Lower lobe of right lung (tissue), 2 donors: ENCODE data around the gene HOXC9. TPM values are rescaled to one million over a fixed set of nuclear protein-coding genes. Genes with fewer than 3 reads are reported as not detected.

ENCODE experiments used
- ATAC-seq, 2 donors: fragments of 200-7000 bp; cut with Tn5 transposase; one replicate each; pipeline ENCODE4 v1.9.1; 2020 to 2022; ENCODE audit warnings: mild to moderate bottlenecking in 2 of 2, moderate library complexity in 2 of 2
- DNase-seq: peaks from one replicate; pipeline ENCODE4 v3.0.0-alpha.2; 2020
- H3K27ac ChIP-seq: fragments of 200-600 bp; one replicate; pipeline ENCODE4 v1.8.0; 2022
- H3K27me3 ChIP-seq: fragments of 200-600 bp; one replicate; pipeline ENCODE4 v1.8.0; 2022; ENCODE audit warnings: low read depth
- H3K36me3 ChIP-seq: fragments of 200-600 bp; one replicate; pipeline ENCODE4 v1.8.0; 2022; ENCODE audit warnings: mild to moderate bottlenecking
- H3K4me1 ChIP-seq: fragments of 200-600 bp; one replicate; pipeline ENCODE4 v1.8.0; 2022
- H3K4me3 ChIP-seq: fragments of 200-600 bp; one replicate; pipeline ENCODE4 v1.8.0; 2022; ENCODE audit warnings: mild to moderate bottlenecking
- H3K9me3 ChIP-seq: fragments of 200-600 bp; one replicate; pipeline ENCODE4 v1.8.0; 2022
- intact Hi-C: fragments of 100-400 bp; cut with DNase I; formaldehyde crosslinking; loops from one replicate; pipeline ENCODE4 v1.11.0; 2022
- total RNA-seq: library from RNA; stranded (reverse); fragmentation: NEBNext Ultra II Directional; extraction: Animal tissue kit (Norgen Biotek cat#: 25700); gene quantifications from one replicate; pipeline ENCODE4 v1.2.1, GENCODE V29; 2021
- TF ChIP-seq, protein P1 (sequence below): fragments of 200-600 bp; IDR thresholded peaks from one replicate; pipeline ENCODE4 v1.8.0; 2022; ENCODE audit warnings: antibody characterized with exemption, mild to moderate bottlenecking
- donor health status: DM: no; HTN: yes; CAD: no; lungs with severe emphysema.

The HOXC9 gene
- total RNA-seq, 1 donor from 2014 or later: not detected

- TF ChIP-seq, protein P1, sequence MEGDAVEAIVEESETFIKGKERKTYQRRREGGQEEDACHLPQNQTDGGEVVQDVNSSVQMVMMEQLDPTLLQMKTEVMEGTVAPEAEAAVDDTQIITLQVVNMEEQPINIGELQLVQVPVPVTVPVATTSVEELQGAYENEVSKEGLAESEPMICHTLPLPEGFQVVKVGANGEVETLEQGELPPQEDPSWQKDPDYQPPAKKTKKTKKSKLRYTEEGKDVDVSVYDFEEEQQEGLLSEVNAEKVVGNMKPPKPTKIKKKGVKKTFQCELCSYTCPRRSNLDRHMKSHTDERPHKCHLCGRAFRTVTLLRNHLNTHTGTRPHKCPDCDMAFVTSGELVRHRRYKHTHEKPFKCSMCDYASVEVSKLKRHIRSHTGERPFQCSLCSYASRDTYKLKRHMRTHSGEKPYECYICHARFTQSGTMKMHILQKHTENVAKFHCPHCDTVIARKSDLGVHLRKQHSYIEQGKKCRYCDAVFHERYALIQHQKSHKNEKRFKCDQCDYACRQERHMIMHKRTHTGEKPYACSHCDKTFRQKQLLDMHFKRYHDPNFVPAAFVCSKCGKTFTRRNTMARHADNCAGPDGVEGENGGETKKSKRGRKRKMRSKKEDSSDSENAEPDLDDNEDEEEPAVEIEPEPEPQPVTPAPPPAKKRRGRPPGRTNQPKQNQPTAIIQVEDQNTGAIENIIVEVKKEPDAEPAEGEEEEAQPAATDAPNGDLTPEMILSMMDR: no peak
- Histone ChIP-seq H3K27ac (no peak overlapping the region), H3K4me1 (peaks cover 25% of the 10 kb centered on the region), H3K9me3 (no peaks in the 10 kb centered on the region), H3K27me3 (peaks cover 99% of the 10 kb centered on the region), H3K4me3 (no peak overlapping the region), H3K36me3 (no peaks in the 10 kb centered on the region)
- ATAC-seq (no peak), DNase-seq (no peak)
- intact Hi-C loops: no loop called here
Observed at GRCh38 chr12:54016051-54016450, 16.1 kb downstream of the HOXC9 start.

GRCh38 chr12:54016478-54016964 lies 16.6 kb downstream of the HOXC9 start:
- no peak for ATAC-seq
- Histone ChIP-seq H3K4me1 (peaks cover 25% of the 10 kb centered on the region), H3K36me3 (no peaks in the 10 kb centered on the region), H3K4me3 (no peak overlapping the region), H3K27me3 (peaks cover 99% of the 10 kb centered on the region), H3K9me3 (no peaks in the 10 kb centered on the region), H3K27ac (no peak overlapping the region)
- TF ChIP-seq, protein P1: no peak
- no peak for DNase-seq
- intact Hi-C loops: no loop called here

DNA sequence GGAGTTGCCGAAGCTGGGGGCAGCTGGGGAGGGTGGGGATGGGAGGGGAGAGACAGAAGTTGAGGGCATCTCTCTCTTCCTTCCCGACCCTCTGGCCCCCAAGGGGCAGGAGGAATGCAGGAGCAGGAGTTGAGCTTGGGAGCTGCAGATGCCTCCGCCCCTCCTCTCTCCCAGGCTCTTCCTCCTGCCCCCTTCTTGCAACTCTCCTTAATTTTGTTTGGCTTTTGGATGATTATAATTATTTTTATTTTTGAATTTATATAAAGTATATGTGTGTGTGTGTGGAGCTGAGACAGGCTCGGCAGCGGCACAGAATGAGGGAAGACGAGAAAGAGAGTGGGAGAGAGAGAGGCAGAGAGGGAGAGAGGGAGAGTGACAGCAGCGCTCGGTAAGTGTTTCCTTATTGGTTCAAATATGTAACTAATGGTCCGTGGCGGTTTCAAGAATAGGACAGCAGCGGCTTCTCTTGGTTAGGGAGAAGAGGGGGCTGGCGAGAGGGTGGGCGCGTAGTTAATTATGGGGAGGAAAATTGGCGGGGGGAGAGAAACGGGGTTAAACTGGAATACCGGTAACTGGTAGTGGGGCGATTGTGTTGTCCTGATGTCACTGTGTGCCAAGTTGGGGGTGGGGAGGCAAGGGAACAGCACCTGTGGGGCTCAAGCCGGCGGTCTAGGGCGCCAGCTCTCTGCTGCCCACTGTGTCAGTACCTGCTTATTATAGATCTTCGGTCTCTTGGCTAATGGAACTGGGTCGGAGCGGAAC lies 17.2 kb downstream of the HOXC9 start:
- intact Hi-C loops: no loop called here
- TF ChIP-seq, protein P1: no peak
- ATAC-seq (peak; percentile 14 to 33), DNase-seq (no peak)
- H3K27ac ChIP-seq: no peak overlapping the region
- H3K9me3 ChIP-seq: no peaks in the 10 kb centered on the region
- no peaks in the 10 kb centered on the region for H3K36me3 ChIP-seq
- H3K4me1 ChIP-seq: peaks cover 25% of the 10 kb centered on the region
- H3K27me3 ChIP-seq: peaks cover 99% of the 10 kb centered on the region
- H3K4me3 ChIP-seq: peak overlapping the region; percentile 46

- peak; percentile 86 to 88 for ATAC-seq
- Histone ChIP-seq H3K4me3 (peak overlapping the region; percentile 46), H3K27me3 (peaks cover 99% of the 10 kb centered on the region), H3K27ac (no peak overlapping the region), H3K36me3 (no peaks in the 10 kb centered on the region), H3K9me3 (no peaks in the 10 kb centered on the region), H3K4me1 (peaks cover 25% of the 10 kb centered on the region)
- TF ChIP-seq, protein P1: no peak
- DNase-seq: peak; percentile 68
- intact Hi-C loops: no loop called here
Observed at GRCh38 chr12:54017878-54018467, 18.0 kb downstream of the HOXC9 start.

GRCh38 chr12:54018468-54018984 lies 18.6 kb downstream of the HOXC9 start:
- Histone ChIP-seq H3K4me3 (peak overlapping the region; percentile 46), H3K27ac (no peak overlapping the region), H3K27me3 (peaks cover 99% of the 10 kb centered on the region), H3K9me3 (no peaks in the 10 kb centered on the region), H3K36me3 (no peaks in the 10 kb centered on the region), H3K4me1 (peaks cover 25% of the 10 kb centered on the region)
- intact Hi-C loops: no loop called here
- no peak for DNase-seq
- no peak for ATAC-seq
- TF ChIP-seq, protein P1: no peak
